Measurements from ENCODE around the gene FAF1. TPM values are rescaled to one million over a fixed set of nuclear protein-coding genes. Genes with fewer than 3 reads are reported as not detected.
"Not testable (repeated sequence)": the region's sequence is repeated elsewhere in the genome, so short reads cannot be mapped to it uniquely, and the experiment has no call there.

Gene FAF1
- polyA plus RNA-seq, 4 donors, result 57.7 to 72.1 (median 69.5) TPM

- no peak for DNase-seq (ENCODE audit: low read depth in 4 of 4, low spot score in 3 of 4)
Measured at GRCh38 chr1:50917138-50918137, 42.6 kb downstream of the FAF1 start.

DNA sequence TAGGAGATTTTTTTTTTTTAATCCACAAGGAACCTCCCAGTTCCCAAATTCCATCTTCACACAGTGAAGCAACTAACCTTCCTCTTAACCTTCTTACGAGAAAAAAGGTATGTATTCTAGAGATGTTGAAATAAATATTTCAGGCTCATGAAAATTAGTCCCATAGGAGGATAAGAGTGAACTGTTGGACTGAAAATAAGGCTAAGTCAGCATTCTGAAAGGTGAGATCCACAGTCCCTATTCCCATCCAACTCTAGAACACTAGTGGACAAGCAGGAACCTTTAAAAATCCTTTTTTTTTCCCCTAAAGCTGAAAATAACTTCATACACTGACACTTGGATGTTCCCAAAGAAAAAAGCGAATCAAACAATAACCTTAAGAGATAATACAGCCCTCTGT, 44.4 kb downstream of the FAF1 start:
- DNase-seq (ENCODE audit: low read depth in 4 of 4, low spot score in 3 of 4), result no peak

GRCh38 chr1:50913954-50914353, 46.1 kb downstream of the FAF1 start:
- no peak for DNase-seq (ENCODE audit: low read depth in 4 of 4, low spot score in 3 of 4)

DNA sequence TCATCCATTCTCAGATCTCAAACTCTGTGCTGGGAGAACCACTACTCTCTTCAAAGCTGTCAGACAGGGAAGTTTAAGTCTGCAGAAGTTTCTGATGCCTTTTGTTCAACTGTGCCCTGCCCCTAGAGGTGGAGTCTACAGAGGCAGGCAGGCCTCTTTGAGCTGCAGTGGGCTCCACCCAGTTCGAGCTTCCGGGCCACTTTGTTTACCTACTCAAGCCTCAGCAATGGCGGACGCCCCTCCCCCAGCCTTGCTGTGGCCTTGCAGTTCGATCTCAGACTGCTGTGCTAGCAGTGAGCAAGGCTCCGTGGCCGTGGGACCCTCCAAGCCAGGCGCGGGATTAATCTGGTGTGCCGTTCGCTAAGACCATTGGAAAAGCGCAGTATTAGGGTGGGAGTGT, 49.7 kb downstream of the FAF1 start:
- DNase-seq (ENCODE audit: low read depth in 4 of 4, low spot score in 3 of 4), result not testable (repeated sequence)

DNA sequence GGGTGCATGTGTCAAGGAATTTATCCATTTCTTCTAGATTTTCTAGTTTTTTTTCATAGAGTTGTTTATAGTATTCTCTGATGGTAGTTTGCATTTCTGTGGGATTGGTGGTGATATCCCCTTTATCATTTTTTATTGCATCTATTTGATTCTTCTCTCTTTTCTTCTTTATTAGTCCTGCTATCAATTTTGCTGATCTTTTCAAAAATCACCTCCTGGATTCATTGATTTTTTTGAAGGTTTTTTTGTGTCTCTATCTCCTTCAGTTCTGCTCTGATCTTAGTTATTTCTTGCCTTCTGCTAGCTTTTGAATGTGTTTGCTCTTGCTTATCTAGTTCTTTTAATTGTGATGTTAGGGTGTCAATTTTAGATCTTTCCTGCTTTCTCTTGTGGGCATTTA, 52.5 kb downstream of the FAF1 start:
- DNase-seq (ENCODE audit: low read depth in 4 of 4, low spot score in 3 of 4), result not testable (repeated sequence)

DNA sequence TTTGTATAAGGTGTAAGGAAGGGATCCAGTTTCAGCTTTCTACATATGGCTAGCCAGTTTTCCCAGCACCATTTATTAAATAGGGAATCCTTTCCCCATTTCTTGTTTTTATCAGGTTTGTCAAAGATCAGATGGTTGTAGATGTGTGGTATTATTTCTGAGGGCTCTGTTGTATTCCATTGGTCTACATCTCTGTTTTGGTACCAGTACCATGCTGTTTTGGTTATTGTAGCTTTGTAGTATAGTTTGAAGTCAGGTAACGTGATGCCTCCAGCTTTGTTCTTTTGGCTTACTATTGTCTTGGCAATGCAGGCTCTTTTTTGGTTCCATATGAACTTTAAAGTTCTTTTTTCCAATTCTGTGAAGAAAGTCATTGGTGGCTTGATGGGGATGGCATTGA, 54.0 kb downstream of the FAF1 start:
- not testable (repeated sequence) for DNase-seq (ENCODE audit: low read depth in 4 of 4, low spot score in 3 of 4)

GRCh38 chr1:50902419-50902818, 57.6 kb downstream of the FAF1 start:
- no peak for DNase-seq (ENCODE audit: low read depth in 4 of 4, low spot score in 3 of 4)

- no peak for DNase-seq (ENCODE audit: low read depth in 4 of 4, low spot score in 3 of 4)
Measured at GRCh38 chr1:50901872-50902271, 58.2 kb downstream of the FAF1 start.

GRCh38 chr1:50898773-50899172, 61.3 kb downstream of the FAF1 start:
- DNase-seq (ENCODE audit: low read depth in 4 of 4, low spot score in 3 of 4), result no peak

GRCh38 chr1:50894340-50894739, 65.7 kb downstream of the FAF1 start:
- no peak for DNase-seq (ENCODE audit: low read depth in 4 of 4, low spot score in 3 of 4)

GRCh38 chr1:50893466-50893865, 66.6 kb downstream of the FAF1 start:
- no peak for DNase-seq (ENCODE audit: low read depth in 4 of 4, low spot score in 3 of 4)

DNA sequence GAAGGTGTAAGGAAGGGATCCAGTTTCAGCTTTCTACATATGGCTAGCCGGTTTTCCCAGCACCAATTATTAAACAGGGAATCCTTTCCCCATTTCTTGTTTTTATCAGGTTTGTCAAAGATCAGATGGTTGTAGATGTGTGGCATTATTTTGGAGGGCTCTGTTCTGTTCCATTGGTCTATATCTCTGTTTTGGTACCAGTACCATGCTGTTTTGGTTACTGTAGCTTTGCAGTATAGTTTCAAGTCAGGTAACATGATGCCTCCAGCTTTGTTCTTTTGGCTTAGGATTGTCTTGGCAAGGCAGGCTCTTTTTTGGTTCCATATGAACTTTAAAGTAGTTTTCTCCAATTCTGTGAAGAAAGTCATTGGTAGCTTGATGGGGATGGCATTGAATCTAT, 72.5 kb downstream of the FAF1 start:
- not testable (repeated sequence) for DNase-seq (ENCODE audit: low read depth in 4 of 4, low spot score in 3 of 4)

DNA sequence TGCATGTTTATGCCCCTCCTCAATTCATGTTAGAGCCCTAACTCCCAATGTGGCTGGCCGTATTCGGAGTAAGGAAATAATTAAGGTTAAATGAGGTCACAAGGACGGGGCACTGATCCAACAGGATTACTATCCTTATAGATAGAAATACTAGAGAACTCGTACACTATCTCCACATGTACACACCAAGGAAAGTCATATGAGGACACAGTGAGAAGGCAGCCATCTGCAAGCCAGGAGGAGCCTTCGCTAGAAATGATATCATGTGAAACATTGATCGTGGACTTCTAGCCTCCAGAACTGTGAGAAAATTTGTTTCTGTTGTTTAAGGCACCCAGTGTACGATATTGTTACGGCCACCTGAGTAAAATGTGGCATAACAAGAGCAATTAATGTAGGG, 79.7 kb downstream of the FAF1 start:
- no peak for DNase-seq (ENCODE audit: low read depth in 4 of 4, low spot score in 3 of 4)

GRCh38 chr1:50879137-50879536, 80.9 kb downstream of the FAF1 start:
- no peak for DNase-seq (ENCODE audit: low read depth in 4 of 4, low spot score in 3 of 4)

GRCh38 chr1:50878434-50878833, 81.6 kb downstream of the FAF1 start:
- no peak for DNase-seq (ENCODE audit: low read depth in 4 of 4, low spot score in 3 of 4)

DNA sequence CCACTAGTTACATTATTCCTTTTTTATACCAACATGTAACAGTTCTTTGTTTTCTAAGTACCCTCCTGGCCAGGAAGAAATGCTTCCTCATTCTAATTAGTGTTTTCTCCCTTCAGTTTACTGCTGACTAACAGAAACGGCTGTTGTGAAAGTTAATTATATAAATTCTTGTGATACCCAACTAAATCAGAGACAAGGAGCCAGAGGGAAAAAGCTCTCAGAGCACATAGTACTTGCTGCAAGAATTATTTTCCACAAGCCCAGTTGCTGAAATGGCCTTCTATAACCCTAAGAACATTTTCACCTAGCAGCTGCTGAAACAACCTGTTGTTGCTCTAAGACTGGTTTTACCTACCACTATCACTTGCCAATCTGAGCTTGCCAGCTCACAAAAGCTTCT, 82.4 kb downstream of the FAF1 start:
- no peak for DNase-seq (ENCODE audit: low read depth in 4 of 4, low spot score in 3 of 4)

GRCh38 chr1:50873458-50874187, 86.4 kb downstream of the FAF1 start:
- DNase-seq (ENCODE audit: low read depth in 4 of 4, low spot score in 3 of 4), result peak in 2 of 4 donors; percentile 11 to 13

DNA sequence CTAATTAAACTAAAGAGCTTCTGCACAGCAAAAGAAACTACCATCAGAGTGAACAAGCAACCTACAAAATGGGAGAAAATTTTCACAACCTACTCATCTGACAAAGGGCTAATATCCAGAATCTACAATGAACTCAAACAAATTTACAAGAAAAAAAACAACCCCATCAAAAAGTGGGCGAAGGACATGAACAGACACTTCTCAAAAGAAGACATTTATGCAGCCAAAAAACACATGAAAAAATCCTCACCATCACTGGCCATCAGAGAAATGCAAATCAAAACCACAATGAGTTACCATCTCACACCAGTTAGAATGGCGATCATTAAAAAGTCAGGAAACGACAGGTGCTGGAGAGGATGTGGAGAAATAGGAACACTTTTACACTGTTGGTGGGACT, 95.2 kb downstream of the FAF1 start:
- DNase-seq (ENCODE audit: low read depth in 4 of 4, low spot score in 3 of 4), result not testable (repeated sequence)

GRCh38 chr1:50861772-50862171, 98.3 kb downstream of the FAF1 start:
- no peak for DNase-seq (ENCODE audit: low read depth in 4 of 4, low spot score in 3 of 4)

GRCh38 chr1:50860702-50861101, 99.4 kb downstream of the FAF1 start:
- no peak for DNase-seq (ENCODE audit: low read depth in 4 of 4, low spot score in 3 of 4)

GRCh38 chr1:50860256-50860655, 99.8 kb downstream of the FAF1 start:
- no peak for DNase-seq (ENCODE audit: low read depth in 4 of 4, low spot score in 3 of 4)

GRCh38 chr1:50859657-50860056, 100.4 kb downstream of the FAF1 start:
- no peak for DNase-seq (ENCODE audit: low read depth in 4 of 4, low spot score in 3 of 4)

All from right renal pelvis (tissue), 4 donors.